ENCODE data around the gene SLC25A13.

The SLC25A13 gene

DNA sequence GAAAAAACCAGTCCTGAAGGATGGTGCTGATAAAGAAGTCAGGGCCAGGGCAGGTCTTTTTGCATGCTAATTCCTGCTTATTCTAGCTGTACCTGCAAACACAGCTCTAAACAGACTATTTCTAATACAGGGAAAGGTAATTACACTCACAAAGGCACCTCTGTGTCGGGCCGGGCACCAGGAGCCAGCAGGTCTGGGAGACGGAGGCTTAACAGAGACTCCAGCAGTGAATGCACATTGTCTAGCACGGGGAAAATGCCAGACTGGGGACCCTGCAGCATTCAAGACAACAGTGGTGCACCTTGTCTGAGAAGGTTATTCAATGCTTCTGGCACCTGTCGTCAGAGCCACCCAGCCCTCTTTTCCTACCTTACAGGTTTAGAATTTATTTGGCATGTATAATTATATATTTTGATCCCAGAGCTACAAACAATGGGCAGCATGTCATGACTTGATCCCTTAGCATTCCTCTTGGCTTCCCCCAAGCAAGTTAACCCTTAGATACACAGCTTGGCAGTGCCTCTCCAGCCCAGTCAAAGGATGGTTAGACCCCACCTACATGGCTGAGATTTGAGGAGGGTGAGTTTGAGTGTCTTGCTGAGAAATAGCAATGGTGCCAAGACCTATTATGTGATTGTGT is 185.2 kb downstream of the SLC25A13 start:
- no peak for DNase-seq

DNA sequence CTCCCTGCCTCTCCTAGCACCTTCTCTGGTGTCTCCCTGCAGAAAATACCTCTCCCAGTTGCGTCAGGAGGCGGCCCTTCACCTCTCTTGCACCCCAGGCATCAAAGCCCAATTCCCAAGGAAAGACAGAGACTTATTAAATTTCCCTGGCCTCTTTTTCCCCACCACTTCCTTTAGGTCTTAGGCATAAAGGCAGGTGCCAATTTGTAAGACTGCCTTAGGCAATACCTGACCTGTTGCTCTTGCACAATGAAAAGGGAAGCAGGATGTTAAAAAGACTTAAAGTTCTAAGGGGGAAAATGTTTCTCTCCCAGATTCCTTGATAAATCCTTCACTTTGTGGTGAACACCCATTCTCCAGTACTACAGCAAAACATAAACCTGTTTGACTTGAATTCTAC is 186.7 kb downstream of the SLC25A13 start:
- no peak for DNase-seq

DNA sequence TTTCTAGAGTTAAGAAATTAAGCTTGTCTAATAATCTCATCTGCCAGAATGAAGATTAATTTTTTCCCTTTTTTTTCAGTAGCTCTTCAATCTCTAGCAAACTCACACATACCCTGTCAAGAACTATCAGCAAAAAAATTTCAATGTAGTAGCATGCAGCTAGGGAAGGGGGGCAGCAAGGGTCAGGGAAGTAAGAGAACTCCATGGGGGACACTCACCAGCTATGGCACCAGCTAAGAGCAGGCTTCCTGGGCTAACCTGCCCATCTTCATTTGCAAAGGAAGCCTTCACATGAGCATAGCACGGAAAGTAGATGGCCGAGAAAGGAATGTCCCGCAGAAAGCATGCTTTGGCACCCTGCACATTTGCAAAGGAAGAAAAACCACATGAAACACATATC is 190.4 kb downstream of the SLC25A13 start:
- DNase-seq, result no peak

DNA sequence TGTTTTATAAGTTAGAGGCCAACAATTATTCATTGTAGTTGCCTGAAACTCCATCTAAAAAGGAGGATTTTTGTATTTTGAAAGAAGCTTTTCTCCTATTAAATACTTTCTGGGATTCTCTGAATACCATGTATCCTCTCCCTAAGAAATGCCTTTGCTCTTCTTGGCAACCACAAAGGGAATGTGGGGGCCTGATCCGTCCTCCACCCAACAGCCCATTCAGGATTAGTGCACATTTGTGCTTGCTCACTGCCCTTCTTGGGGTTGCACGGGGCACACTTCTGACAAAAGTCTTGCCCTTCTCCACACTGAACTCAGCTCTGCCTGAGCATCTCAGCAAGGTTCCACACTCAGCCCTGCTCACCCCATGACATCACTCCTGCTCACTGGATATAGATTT is 194.2 kb downstream of the SLC25A13 start:
- no peak for DNase-seq

DNA sequence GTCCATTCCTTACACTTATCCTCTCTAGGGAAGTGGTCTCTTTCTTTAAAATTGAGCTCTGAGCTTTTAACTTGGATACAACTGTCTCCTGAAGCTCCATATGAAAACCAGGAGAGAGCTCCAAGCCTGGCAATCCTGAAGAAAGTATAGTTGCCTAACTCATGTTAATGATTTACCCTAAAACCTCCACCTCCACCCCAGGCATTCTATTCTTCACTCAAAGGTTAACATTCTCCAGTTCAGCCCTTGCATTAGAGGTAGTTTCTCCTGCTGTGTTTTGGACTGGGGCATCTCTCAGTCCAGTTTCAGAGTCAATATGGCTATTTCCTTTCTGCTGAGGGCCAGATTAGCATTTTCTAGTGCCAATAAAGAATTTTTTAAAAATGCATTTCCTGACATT is 195.5 kb downstream of the SLC25A13 start:
- DNase-seq, result no peak

DNA sequence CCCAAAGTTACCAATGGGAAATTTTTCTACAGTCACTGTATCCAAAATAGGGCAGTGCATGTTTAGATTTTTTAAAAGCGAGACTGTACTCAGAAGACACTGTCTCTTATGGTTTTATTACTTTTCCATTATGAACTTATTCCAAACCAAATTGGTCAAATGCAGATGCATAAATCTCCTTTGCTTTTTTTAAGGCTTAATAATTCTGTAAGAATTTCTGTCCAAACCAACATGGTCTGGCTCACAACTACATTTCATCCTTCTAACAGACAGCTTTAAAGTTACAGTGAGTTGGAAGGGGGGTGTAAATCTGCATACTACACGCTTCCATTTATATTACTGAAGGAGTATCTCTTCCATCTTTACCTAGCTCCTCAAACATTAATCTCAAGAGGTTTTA is 199.2 kb downstream of the SLC25A13 start:
- no peak for DNase-seq

DNA sequence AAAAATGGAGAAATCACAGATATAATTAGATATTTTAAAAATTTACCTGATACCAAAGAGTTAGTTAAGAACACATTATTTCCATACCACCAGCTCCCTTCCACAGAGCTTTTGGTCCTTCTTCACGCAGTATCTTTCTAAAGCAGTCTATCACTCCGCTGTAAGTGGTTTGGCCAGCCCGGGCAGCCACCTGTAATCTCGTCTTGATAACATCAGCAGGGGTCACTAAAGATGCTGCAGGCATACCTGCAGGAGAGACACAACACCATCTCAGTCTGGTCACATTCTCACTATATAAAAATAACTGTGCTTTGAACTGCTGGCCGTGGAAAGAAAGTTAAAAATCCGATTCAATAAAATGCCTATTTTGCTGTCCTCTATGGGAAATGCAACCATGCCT is 200.1 kb downstream of the SLC25A13 start:
- no peak for DNase-seq

DNA sequence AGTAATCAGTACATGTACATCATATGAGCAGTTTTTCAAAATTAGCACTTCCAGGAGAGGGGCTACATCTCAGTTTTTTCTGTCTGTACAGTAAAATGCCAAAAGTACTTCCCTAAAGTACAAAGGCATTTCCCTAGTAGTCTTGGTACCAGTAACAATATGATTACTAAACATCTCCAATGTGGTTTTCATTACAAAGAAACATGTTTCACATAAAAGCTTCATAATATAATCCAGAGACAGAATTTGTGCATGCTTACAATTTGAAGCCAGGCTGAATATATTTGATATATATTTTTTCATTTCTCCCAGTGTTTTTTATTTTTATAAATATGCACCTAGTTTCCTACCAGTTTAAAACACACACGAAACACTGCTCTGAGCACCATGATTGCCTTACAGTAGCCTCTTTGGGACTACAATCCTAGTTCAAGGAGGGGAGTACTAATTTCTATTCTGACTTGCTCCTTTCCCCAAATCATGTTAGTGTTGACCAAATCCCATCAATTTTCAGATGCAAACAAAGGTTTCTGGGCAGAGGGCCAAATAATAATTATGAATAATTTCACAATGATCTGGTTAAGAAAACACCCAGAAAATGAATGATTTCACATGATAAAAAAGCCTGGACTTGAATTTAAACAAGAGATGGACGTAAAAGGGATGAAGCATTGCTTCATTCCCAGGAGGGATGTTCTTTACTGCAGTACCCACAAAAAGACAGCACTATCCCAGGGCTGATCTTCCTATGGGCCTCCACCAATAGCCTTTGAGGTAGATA is 201.3 kb downstream of the SLC25A13 start:
- no peak for DNase-seq

DNA sequence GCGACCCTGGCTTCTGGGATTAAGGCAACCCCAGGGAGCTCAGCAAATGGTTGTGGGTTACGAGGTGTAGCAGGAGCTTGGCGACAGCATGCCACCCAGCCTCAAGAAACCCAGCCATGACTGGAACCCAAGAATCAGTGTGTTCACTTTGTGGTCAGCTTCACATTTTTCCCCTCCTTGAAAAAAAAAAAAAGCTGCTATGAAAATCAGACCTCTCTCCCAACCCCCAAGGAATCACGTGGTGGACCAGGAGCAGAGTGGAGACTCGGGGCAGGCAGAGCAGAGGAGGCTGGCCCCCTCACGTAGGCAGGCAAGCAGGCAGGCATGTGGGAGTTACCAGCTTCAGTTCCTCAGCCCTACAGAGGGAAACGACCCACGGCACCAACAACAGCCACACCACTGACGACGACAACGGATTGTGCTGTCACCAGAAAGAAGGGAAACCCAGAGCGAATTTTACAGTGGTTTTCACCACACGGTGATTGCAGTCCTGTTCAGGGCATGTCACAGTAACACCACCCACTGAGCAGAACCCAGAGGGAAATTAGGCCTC is 203.4 kb downstream of the SLC25A13 start:
- no peak for DNase-seq

DNA sequence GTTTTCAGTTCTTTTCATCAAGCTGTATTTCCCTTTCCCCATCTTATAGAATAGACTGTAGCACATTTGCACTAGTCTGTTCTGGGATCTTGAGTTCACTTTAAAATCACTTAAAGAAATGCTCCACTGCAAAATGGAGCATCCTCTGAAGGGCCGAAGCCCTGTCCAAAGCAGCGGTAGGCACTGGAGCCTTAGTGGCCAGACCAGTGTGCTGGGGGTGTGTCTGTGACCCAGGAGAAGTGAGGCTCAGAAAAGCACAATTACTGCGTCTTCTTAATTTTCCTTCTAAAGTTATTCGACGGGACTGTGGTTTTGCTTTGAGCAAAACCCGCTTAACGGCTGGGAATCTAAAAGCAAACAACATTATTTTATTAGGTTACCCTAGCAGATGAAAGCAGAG is 205.7 kb downstream of the SLC25A13 start:
- no peak for DNase-seq

DNA sequence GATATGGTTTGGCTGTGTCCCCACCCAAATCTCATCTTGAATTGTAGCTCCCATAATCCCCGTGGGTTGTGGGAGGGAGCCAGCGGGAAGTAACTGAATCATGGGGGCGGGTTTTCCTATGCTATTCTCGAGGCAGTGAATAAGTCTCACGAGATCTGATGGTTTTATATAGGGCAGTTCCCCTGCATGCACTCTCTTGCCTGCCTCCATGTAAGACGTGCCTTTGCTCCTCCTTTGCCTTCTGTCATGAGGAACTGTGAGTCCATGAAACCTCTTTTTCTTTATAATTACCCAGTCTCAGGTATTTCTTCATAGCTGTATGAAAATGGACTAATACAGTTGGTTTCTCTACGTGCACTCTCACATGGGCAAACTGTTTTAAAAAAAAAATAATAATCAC is 207.7 kb downstream of the SLC25A13 start:
- no peak for DNase-seq

DNA sequence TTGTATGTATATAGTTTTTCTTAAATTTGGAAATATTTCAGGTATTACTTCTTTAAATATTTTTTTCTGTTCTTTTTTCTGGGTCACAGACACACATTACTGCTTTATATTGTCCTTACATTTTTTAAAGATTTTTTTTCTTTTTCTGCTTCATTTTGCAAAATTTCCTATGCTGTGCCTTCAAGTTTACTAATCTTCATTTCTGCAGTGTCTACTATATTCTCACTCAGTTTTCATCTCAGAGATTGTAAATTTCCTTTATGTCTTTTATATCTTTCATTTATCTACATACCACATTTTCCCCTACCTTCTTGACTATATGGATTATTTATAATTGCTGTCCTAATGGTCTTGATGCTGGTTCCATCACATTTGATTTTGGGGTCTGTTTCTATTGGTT is 210.5 kb downstream of the SLC25A13 start:
- no peak for DNase-seq

DNA sequence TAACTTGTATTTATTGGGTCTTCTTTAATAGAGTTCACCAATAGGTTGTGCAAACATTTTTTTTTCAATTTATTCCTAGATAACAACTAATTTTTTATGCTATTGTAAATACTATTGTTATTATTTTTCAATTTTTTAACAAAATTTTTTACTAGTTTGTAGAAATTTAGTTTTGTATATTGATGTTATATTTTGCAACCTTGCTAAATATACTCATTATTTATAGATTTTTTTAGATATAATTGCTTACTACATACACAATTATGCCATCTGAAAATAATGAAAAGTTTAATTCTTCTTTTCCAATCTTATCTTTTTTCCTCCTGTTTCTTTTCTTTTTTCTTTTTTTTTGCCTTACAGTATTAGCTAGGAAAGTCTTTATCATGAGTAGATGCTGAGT is 216.9 kb downstream of the SLC25A13 start:
- no peak for DNase-seq

DNA sequence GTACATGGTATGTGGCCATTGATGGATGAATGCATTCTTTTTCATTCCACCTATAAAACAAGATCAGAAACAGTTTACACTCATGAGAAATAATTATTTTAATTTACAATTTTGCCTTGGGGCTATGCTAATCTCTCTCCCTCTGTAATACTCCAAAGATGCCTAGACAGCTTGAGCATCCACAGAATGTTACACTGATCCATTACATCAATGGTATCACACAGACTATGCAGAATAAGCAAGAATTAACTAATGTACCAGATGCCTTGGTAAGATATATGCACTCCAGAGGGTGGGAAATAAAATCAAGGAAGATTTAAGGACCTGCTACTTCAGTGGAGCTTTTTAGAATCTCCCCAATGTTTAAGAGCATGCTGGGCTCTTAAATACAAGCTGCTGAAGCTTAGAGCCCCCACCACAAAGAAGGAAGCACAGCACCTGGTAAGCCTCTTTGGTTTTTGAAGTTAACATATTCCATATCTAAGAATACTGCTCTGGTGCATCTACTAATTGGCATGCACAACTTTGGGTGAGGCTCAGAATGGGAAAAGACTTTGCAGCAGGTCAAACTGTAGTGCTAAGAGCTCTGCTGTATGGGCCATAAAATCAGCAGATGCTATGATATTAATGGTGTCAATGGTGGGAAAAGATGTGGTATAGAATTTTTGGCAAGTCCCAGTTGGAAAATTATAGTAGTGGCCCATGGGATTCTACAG is 219.6 kb downstream of the SLC25A13 start:
- no peak for DNase-seq

DNA sequence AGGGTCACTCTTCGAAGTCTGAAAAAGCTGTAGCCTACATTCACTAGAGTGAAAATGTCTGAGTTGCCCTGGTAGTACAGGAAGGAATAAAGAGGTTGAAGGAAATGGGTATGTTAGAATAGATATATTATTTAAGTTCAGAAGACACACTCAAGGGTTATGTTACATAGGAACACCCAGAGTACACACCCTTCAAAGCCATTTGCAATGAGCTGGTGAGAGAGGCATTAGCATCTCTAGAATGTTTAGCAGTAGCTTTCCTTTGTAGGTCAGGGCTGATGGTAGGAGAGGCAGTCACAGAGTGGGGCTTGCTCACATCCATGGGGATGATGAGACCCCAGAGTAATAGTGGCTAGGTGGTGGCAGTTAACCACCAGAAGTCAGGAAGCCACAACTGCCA is 221.2 kb downstream of the SLC25A13 start:
- DNase-seq, result no peak

DNA sequence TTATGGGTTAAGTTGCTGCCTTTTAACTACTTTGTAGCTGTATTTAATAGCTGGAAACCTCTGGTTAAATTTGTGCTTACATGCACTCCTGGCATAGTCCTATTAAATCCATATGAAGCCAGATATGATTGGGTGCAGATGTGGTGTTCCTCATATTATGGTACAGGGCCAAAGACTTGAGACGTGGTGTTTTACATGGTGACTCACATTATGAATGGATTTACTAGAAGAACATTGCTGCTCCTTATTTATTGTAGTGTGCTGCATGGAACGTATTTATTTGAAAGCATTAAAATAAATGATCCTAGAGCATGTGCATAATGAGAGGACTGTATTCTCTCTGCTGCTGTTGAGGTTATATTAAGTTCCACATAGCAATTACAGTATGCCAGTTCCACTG is 224.1 kb downstream of the SLC25A13 start:
- DNase-seq, result no peak

DNA sequence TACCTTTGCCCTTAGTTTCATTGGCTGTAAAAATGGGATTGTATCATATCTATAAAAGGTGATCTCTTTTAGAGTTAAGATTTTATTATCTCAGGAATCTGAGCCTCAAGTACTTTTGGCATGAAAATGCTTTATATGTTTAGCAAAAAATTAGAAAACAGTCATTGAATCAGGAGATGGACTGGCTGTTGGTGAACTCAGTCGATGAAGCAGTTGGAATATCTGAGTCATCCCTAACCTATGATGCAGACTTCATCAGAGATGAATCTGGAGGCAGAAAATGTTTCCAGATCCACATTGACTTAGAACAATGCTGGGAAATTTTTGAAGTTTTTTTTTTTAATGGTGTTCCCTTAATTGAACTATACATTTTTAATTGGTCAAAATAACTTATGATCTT is 228.5 kb downstream of the SLC25A13 start:
- DNase-seq, result no peak

DNA sequence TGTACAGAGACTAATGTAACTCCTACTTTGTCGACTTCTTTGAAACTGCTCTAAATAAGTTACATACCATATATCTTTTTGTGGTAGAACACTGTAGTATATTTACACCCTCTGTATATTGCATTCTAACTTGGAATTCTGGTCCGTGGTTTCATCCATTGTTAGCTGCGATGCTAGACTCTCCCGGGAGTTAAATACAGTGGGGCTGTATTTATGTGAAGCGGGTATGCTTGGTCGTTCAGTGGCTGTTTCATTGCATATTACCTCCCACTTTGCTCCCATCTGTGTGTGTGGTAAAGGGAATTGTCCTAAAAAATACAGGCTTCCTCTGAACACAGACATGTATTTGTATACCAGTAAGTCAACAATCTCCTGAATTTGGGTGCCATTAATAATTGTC is 231.1 kb downstream of the SLC25A13 start:
- DNase-seq, result no peak

DNA sequence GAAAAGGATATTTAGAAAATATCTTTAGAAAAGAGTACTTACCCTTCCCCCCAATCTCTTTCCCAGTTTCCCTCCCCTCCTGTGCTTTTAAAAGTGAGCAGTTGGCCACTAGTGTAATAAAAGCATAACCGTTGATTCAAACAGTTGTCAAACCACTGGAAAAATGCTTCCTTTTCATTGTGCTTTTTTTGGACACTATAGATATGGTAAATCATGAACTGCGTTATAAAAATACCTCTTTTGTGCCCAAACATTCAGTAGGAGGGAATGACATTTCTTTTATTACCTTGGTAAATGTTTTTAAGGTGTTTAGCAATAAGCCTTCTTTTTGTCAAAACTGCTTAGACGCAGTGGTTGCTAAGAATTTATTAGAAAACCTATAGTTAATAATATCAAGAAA is 232.4 kb downstream of the SLC25A13 start:
- DNase-seq, result no peak

DNA sequence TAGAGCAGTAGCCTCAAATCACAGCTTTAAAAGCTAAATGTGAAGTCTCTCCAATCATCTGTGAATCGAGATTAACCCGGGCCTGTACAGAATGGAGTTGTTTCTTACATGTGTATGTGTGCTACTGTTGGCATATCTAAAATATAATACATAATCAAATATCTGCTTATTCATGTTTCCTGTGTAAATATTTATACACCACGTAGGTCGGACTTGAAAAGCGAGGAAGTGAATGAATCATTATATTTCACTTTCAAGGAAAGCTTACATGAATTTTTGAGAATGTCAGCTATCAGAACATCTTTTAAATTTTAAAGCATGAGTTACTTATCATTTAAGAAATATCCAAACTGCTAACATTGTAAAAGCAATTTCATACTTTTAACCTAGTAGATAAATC is 233.3 kb downstream of the SLC25A13 start:
- no peak for DNase-seq

DNA sequence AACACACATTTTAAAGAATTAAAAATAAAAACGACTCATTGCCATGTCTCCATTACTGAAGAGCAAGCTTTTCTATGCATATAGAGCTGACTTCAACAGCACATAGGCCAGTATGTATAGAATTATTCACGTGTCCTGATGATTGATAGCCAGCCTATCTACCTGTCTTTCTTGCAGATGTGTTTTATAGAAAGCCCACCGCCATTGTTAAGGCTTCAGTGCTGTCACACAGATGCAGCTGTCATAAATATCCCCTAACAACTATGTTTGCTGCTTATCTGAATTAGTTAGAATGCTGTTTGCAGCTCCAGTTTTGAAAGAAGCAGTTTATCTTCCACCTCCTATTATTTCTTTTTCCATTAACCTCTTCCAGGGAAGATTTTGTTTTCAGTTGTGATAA is 235.9 kb downstream of the SLC25A13 start:
- no peak for DNase-seq

DNA sequence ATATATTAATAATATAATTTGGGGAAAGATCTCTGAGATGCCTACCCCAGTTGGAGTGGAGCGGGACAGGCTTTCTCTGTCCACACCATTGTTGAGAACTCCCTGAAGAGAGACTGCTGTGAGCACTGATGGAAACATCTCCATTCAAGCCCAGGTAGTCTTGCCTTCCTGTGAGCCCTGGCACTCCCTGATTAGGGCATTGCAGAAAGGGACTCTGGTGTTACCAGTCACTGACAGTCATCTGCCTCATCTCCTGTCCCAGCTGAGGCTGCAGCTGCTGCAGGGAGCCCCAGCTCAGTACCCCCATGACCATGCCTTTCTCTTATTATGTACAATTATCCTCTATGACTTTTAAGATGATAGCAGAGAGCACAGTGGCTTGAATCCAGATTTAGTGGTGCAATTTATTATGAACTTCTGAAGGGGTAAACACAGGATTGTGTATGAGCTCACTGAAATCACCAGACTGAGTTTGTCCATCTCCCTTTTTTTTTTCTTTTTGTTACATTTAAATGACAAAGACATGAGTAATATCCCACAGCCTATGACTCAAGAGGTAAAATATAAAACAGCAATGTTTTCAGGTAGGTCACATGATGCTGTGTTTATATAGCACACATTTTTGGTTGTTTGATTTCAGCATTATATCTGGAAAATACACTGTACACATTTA is 236.9 kb downstream of the SLC25A13 start:
- no peak for DNase-seq

DNA sequence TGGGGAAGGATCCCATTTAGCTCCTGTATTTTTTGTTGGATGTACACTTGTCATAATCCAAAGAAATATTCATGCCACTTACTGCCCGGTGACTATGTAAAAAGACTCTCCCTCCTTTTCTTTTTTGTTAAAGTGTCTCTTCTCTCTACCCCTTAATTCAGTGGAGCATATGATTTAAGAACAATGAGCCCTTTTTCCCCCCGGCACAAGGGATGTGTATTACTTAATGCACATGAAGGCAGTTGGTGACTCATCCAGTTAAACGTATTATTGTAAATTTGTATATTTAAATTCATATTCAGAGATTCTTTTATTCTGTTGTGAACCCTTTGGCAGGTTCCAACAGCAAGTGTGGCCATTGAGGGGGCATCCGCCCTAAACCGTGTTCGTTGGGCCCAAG is 241.9 kb downstream of the SLC25A13 start:
- DNase-seq, result no peak

DNA sequence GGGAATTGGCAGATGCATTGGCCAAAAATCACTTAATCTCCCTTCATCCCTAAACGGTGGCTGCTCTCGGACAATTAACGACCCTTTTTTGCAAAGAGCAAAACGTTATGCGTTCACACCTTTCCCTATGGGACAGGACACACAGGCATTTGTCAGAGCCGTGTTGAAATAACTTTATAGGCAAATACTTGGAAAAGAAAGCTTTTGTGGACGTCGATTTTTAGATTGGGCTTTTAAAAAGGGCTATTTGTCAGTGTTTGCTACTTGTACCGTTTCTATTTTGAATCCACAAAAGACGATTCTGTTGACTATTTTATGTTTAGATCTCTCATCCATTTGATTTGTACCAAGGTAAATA is 245.6 kb downstream of the SLC25A13 start:
- no peak for DNase-seq
